HEK293T (cell line): ENCODE data around the gene NCAPD2.

Experiments used
- CTBP1 ChIP-seq: fragments of 450-650 bp; IDR thresholded peaks from 2 replicates; pipeline ENCODE4 v1.6.1; 2016; ENCODE audit warnings: borderline replicate concordance
- SUZ12 ChIP-seq: fragments of 450-650 bp; IDR thresholded peaks from 2 replicates; pipeline ENCODE4 v1.6.1; 2016; ENCODE audit warnings: mild to moderate bottlenecking

DNA sequence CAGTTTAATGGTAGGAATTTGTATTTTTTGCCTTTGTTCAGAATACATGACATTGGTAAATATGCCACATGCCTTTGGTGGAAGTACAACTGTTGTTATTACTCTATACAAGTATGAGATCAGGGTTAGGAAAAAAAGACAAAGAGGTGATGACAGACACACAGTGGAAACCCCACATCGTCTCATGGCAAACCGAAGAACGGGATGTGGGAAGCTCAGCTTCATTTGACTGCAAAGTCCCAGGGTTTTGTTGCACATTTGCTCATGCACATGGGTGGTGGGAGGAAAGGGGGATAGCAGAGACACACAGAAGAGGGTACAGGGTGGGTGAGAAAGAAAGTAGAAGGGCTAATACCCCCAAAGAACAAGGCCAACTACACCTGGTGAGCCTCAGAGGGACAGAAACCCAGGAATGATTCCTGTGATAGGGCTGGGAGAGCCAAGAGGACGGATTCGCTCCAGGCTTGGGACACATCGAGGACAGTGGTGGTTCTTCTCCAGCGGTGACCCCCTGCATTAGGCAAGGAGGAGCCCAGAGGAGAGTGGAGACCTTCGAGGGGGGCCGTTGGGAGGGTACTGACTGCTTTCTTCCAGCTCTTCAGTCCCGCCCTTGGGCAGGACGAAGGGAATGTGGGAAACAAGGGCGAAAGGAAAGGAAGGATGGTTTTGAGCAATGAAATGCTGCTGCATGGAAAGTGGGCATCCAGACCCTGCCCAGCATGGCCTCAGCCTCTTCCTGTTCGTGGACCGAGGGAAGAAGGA is 31.5 kb upstream of the NCAPD2 start:
- TF ChIP-seq SUZ12, result no peak
- no peak for TF ChIP-seq CTBP1
